HG03432 (cell line): ENCODE data around the gene GRIP2.

ENCODE experiments used
- ATAC-seq: cut with Tn5 transposase; IDR thresholded peaks from one replicate; pipeline ENCODE4 v1.9.1; 2021; ENCODE audit warnings: mild to moderate bottlenecking, moderate library complexity; ENCODE audit not compliant: unreplicated experiment

GRIP2 gene

GRCh38 chr3:14508505-14508819 lies 31.7 kb downstream of the GRIP2 start:
- no peak for ATAC-seq

DNA sequence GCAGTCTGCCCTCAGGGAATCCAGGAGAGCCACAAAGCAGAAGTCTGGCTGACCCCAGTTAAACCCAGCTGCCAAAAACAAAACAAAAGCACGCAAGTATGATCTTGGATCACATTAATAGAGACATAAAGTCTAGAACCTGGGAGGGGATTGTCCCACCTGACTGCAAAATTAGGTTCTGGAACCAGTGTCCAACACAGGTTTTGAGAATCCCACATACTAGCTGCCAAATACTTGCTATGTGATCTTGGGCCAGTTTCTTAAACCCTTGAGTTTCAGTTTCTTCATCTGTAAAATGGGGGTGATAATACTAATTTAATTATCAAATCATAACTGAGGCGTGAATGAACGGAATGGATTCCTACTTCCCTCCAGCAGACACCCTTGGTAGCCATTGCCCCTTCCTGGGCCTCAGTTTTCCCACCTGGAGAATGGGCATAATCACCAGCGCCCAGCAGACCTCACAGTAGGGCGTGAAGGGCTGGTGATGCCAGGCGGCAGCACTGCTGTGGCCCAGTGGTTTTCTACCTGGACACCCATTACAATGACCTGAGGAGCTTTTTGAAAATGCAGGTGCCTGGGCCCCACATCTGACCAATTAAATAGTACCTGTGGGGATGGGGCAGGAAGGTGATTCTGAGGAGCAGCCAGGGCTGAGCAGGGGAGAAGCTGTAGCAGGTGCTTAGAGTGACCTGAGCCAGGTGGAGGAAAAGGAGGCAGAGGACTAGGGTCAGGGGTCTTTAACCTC lies 32.2 kb downstream of the GRIP2 start:
- no peak for ATAC-seq

- no peak for ATAC-seq
Observed at GRCh38 chr3:14507305-14507741, 32.8 kb downstream of the GRIP2 start.

DNA sequence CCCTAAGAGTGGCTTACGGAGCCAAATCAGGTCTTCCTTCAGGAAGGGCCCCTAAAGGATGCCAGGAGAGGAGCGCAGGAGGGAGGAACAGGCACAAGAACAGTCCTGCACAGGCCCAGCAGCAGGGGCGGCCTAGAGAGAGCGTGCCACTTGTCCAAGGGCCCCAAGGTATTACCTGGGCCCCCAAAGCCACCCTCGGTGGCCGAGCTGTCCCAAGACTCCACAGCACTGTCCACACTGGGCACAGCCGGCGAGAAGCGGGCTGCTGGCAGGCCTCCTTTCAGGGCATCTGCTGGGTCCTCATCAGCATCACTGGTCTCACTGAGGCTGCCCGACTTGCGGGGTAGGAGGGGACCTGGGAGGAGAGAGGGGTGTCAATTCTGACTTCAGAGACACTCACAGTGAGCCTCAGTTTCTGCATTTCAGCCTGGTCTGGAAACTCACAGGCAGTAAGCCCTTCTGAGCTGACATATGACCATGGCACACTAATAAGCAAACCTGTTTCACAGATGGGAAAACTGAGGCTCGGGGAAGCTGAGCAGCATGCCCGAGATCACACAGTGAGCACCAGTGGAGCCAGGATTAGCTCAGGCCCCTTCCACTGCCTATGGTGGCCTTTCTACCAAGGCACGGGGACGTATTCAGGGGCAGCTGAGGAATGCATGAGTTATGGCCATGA lies 33.4 kb downstream of the GRIP2 start:
- ATAC-seq = no peak

DNA sequence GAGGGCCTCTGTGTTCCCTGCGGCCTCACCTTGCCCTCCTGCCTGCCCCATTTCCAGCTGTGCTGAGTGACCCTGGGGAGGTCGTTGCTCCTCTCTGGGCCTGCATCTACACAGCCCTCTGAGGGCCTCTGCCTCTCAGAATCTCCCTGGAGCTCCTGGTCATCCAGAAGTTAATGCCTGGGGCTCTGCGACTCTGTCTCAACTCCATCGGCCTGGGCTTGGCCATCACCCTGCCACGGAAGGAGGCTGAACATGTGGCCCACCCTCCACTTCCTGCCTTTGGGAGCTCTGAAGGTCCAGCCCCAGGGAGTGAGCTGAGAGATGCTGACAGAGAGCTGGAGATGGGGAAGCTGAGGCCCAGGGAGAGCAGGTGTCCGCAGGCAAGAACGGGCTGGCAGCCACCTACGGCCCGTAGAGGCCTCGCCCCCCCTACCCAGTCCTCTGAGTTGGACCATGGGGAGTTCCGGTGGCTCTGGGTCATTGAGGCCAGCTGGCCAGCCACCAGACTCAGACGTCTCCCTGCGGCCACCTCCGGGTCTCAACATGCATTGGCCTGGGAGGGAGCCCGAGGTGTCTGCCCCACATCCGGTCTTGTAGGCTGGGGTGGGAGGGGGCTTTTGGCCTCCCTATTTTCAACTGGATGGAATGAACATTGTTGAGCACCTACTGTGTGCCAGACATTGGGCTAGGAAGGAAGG lies 34.2 kb downstream of the GRIP2 start:
- ATAC-seq = no peak

- no peak for ATAC-seq
Observed at GRCh38 chr3:14505001-14505802, 34.9 kb downstream of the GRIP2 start.

DNA sequence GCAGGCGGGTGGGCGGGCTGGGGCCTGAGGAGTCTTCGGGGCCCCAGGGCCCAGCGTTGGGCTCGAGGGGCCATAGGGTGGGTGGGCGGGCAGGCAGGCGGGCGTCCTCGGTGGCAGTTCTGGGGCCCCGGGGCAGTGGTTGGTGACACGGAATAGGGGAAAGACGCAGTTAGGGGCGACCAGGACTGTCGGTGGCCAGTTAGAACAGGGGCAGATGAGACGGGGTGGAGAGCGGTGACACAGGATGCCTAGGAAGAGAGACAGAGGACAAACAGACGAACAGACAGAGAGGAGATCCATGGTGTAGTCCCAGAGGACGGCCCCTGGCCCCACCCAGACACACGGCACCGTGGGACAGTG lies 36.5 kb downstream of the GRIP2 start:
- ATAC-seq = no peak

DNA sequence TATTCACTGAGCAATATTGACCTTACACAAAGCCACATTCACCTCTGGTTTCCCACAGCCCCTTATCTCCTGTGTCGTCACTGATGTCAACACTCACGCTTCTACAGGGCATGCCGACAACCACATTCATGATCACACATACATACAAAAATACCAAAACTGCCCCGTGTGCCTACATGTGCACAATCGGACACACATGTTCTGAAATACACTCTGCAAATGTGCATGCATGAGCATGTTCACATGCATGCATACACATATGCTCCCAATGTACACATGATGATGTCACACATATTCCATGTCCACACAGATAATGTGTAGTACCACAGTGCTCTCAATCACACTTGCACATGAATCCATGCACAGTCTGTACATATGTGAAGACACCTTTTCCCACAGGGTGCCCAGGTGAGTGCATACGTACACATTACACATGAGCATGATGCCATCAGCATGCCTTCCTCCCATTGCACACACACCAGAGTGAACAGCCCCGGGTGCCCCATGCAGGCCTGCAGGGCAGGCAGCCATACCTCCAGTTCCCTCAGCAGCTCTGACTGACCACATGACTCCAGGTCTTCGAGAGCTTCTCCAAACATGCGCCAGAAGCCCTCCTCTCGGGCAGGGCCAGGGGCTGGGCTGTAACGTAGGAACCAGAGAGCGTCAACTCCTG lies 37.0 kb downstream of the GRIP2 start:
- ATAC-seq = no peak

- no peak for ATAC-seq
Observed at GRCh38 chr3:14502472-14502871, 37.7 kb downstream of the GRIP2 start.

- no peak for ATAC-seq
Observed at GRCh38 chr3:14497321-14497720, 42.8 kb downstream of the GRIP2 start.

DNA sequence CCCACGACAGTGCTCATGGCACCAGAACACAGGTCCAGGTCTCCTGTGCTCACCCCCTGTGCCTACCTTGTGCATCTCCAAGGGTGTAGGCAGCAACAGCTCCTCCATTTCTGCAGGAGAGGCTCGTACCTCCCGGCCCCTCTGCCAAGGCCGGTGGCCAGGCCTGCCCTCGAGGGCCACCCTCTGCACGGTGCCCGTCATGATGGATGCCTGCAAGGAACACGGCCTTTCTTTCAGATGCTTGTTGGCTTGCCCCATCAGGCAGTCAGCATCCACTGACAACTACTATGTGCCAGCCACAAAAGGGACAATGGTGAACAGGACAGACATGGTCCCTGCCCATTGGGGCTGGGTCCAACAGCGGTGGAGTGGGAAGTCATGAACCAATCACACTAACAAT lies 43.8 kb downstream of the GRIP2 start:
- no peak for ATAC-seq

DNA sequence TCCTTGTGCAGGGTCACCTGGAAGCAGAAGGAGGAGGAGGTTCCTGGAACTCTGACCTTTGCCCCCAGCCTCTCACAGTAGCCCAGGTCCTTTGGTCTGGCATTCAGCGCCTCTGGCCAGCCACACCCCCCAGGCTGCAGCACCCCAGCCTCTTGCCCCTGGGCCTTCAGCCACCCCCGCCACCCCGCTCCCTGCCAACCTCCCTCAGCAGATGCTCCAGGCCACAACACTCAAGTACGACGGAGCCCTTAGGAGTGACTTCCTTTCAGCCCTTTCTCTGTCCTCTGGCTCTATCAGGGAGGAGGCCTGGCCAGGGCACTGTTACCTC lies 45.2 kb downstream of the GRIP2 start:
- ATAC-seq = no peak

GRCh38 chr3:14494279-14494972 lies 45.7 kb downstream of the GRIP2 start:
- no peak for ATAC-seq

GRCh38 chr3:14492948-14493881 lies 46.9 kb downstream of the GRIP2 start:
- no peak for ATAC-seq

DNA sequence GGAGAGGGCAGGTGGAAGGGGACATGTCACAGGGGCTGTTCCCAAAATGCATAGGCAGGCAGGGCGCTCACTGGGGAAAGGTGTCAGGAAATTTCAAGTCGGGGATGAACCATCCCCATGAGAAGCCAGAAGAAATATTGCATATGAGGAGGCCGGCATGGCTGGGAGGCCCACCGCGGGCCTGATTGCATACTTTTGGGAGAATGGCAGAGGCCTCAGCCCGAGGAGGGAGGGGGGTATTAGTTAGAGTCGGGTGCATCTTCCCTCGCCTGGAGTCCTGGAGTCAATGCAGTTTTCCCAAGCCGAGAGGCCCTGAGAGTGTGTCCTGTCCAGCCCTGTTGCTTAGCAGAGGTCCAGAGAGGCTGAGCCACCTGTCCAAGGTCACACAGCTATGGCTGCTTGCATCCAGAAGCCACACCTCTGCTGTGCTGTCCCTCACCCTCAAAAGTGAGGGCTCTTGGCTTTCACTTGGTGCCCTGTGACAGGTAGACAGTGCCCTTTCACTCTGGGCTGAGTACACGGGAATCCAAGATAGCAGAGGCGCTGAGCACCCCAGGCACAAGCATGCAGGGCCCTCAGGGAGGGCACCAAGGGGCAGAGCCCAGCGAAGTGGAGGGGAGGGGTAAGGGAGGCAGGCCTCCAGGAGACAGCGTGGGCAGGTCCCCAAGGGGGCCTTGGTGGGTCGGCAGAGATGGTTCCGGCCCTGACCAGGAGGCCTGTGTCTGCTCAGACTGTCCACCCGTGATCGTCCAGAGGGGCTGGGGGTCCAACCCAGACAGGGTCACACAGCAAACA lies 48.5 kb downstream of the GRIP2 start:
- ATAC-seq = no peak

GRCh38 chr3:14490831-14491230 lies 49.3 kb downstream of the GRIP2 start:
- no peak for ATAC-seq

- no peak for ATAC-seq
Observed at GRCh38 chr3:14490255-14490654, 49.9 kb downstream of the GRIP2 start.

- no peak for ATAC-seq
Observed at GRCh38 chr3:14489641-14490040, 50.5 kb downstream of the GRIP2 start.
